Mucosa of descending colon (tissue), 3 donors: Measurements from ENCODE around the gene ROPN1B. TPM values are rescaled to one million over a fixed set of nuclear protein-coding genes. Genes with fewer than 3 reads are reported as not detected.
A peak's percentile ranks its signal among the peaks of the same experiment; 100 is the strongest.

Source experiments
- ATAC-seq: fragments of 200-7000 bp; cut with Tn5 transposase; one replicate; pipeline ENCODE4 v1.9.1; 2020; ENCODE audit warnings: mild to moderate bottlenecking, moderate library complexity
- DNase-seq, 3 donors: peaks; one replicate each; pipeline ENCODE4 v3.0.0-alpha.2; 2020
- H3K36me3 ChIP-seq: fragments of 200-600 bp; one replicate; pipeline ENCODE4 v1.8.0; 2021; ENCODE audit warnings: low read depth, mild to moderate bottlenecking
- H3K4me1 ChIP-seq: fragments of 200-600 bp; one replicate; pipeline ENCODE4 v1.8.0; 2021; ENCODE audit warnings: low read depth, mild to moderate bottlenecking
- H3K4me3 ChIP-seq: fragments of 200-600 bp; one replicate; pipeline ENCODE4 v1.8.0; 2021; ENCODE audit warnings: mild to moderate bottlenecking
- H3K9me3 ChIP-seq: fragments of 200-600 bp; one replicate; pipeline ENCODE4 v1.8.0; 2021; ENCODE audit warnings: mild to moderate bottlenecking
- CTCF ChIP-seq: fragments of 200-600 bp; IDR thresholded peaks from one replicate; pipeline ENCODE4 v1.8.0; 2022; ENCODE audit warnings: antibody characterized with exemption, mild to moderate bottlenecking
- intact Hi-C, 2 donors: fragments of 100-400 bp; cut with DNase I in 1 of 2; cut with micrococcal nuclease in 1 of 2; formaldehyde crosslinking; loops; one replicate each; pipeline versions ENCODE4 v1.11.0 to v1.11.1; 2022; cut with DNase I, micrococcal nuclease
- total RNA-seq, 3 donors: library from RNA; stranded (reverse); fragmentation: NEBNext Ultra II Directional in 2 of 3; extraction: Animal tissue kit (Norgen Biotek cat#: 25700) in 2 of 3; gene quantifications; one replicate each; pipeline versions ENCODE4 v1.2.1 to v1.2.4, GENCODE V29; 2021 to 2023
- donor health status: DM: no; HTN: no; CAD: no; lungs with moderate emphysema.
- donor health status: DM: no; HTN: no; CAD: no.
- donor health status: DM: no; HTN: yes; CAD: no.

ROPN1B gene
- total RNA-seq, 3 donors from 2014 or later = 0.22 TPM; not detected in 2

GRCh38 chr3:126005951-126006350 lies 37.0 kb downstream of the ROPN1B start:
- TF ChIP-seq CTCF = no peak
- no peak for ATAC-seq
- Histone ChIP-seq H3K36me3 (no peaks in the 10 kb centered on the region), H3K9me3 (peaks cover 12% of the 10 kb centered on the region), H3K4me3 (no peak overlapping the region), H3K4me1 (no peaks in the 10 kb centered on the region)
- no peak for DNase-seq
- intact Hi-C loops = no loop called here

GRCh38 chr3:126008219-126008618 lies 39.2 kb downstream of the ROPN1B start:
- intact Hi-C loops = no loop called here
- ATAC-seq (no peak), DNase-seq (no peak)
- H3K4me3 ChIP-seq = no peak overlapping the region
- H3K36me3 ChIP-seq = no peaks in the 10 kb centered on the region
- no peaks in the 10 kb centered on the region for H3K4me1 ChIP-seq
- TF ChIP-seq CTCF = no peak
- no peaks in the 10 kb centered on the region for H3K9me3 ChIP-seq

GRCh38 chr3:126009181-126009580 lies 40.2 kb downstream of the ROPN1B start:
- TF ChIP-seq CTCF = no peak
- H3K4me1 ChIP-seq = no peaks in the 10 kb centered on the region
- H3K4me3 ChIP-seq = no peak overlapping the region
- H3K36me3 ChIP-seq = no peaks in the 10 kb centered on the region
- no peak for DNase-seq
- intact Hi-C loops = no loop called here
- H3K9me3 ChIP-seq = no peaks in the 10 kb centered on the region
- no peak for ATAC-seq

- TF ChIP-seq CTCF = no peak
- no peaks in the 10 kb centered on the region for H3K36me3 ChIP-seq
- intact Hi-C loops = no loop called here
These were observed 44.8 kb downstream of the ROPN1B start for GRCh38 chr3:126013751-126014156.

GRCh38 chr3:126014252-126014651 lies 45.3 kb downstream of the ROPN1B start:
- no peaks in the 10 kb centered on the region for H3K4me1 ChIP-seq
- DNase-seq = peak in 1 of 3 donors; percentile 7
- no peaks in the 10 kb centered on the region for H3K9me3 ChIP-seq
- no peak for TF ChIP-seq CTCF
- no peak overlapping the region for H3K4me3 ChIP-seq
- no peaks in the 10 kb centered on the region for H3K36me3 ChIP-seq
- intact Hi-C loops = no loop called here
- peak; percentile 36 for ATAC-seq

More at GRCh38 chr3:126013751-126014156, 44.8 kb downstream of the ROPN1B start:
- Histone ChIP-seq H3K4me3 (no peak overlapping the region), H3K4me1 (no peaks in the 10 kb centered on the region), H3K9me3 (no peaks in the 10 kb centered on the region)
- no peak for ATAC-seq
- no peak for DNase-seq

- no peak for TF ChIP-seq CTCF
- no peaks in the 10 kb centered on the region for H3K4me1 ChIP-seq
- no peaks in the 10 kb centered on the region for H3K9me3 ChIP-seq
- no peak overlapping the region for H3K4me3 ChIP-seq
- no peak for DNase-seq
- intact Hi-C loops = no loop called here
- no peak for ATAC-seq
- H3K36me3 ChIP-seq = no peaks in the 10 kb centered on the region
These were observed 46.1 kb downstream of the ROPN1B start for GRCh38 chr3:126015075-126015474.
